Osteocyte (in vitro differentiated cells): Measurements from ENCODE around the gene KHDC4. TPM values are rescaled to one million over a fixed set of nuclear protein-coding genes. Genes with fewer than 3 reads are reported as not detected.

Experiments used
- DNase-seq: peaks from one replicate; pipeline ENCODE4 v3.0.0; 2021; ENCODE audit warnings: mixed read lengths; ENCODE audit not compliant: unreplicated experiment; ENCODE audit errors: extremely low spot score
- H3K27ac Mint-ChIP-seq: one replicate; pipeline ENCODE4 v1.8.0; 2021; ENCODE audit warnings: mild to moderate bottlenecking, mixed read lengths; ENCODE audit not compliant: unreplicated experiment
- H3K27me3 Mint-ChIP-seq: one replicate; pipeline ENCODE4 v1.8.0; 2021; ENCODE audit warnings: mixed read lengths; ENCODE audit not compliant: unreplicated experiment
- H3K36me3 Mint-ChIP-seq: one replicate; pipeline ENCODE4 v1.8.0; 2021; ENCODE audit warnings: mixed read lengths; ENCODE audit not compliant: unreplicated experiment
- H3K4me1 Mint-ChIP-seq: one replicate; pipeline ENCODE4 v1.8.0; 2021; ENCODE audit warnings: mixed read lengths; ENCODE audit not compliant: unreplicated experiment
- H3K4me3 Mint-ChIP-seq: one replicate; pipeline ENCODE4 v1.8.0; 2021; ENCODE audit warnings: mild to moderate bottlenecking, moderate library complexity, mixed read lengths; ENCODE audit not compliant: unreplicated experiment
- H3K9me3 Mint-ChIP-seq: one replicate; pipeline ENCODE4 v1.8.0; 2021; ENCODE audit warnings: mixed read lengths; ENCODE audit not compliant: unreplicated experiment
- CTCF ChIP-seq: fragments of 200-600 bp; sonication (generic); IDR thresholded peaks from 2 replicates; pipeline ENCODE4 v1.5.0; 2021; ENCODE audit warnings: antibody characterized with exemption, mild to moderate bottlenecking, moderate library complexity
- long read RNA-seq: library from polyadenylated mRNA; unstranded; transcript quantifications from one replicate; pipeline ENCODE4 v2.0.0, GENCODE V29; 2021
- total RNA-seq: library from RNA; stranded (reverse); gene quantifications from 2 replicates; pipeline ENCODE4 v1.2.1, GENCODE V29; 2021

KHDC4 gene
- 48.8 and 53.7 TPM in 2 replicates for total RNA-seq
- long read RNA-seq, transcript KHDC4-203 (14 exons, 2,947 nt) = major isoform, 12 of 30 reads
- long read RNA-seq, partial matches to known transcripts = 5 of 30 reads
- long read RNA-seq, other reads (novel, unspliced or antisense) = 11 of 30 reads

- no peak within 1 kb of the TSS for H3K27ac Mint-ChIP-seq
- DNase-seq = peak; percentile 96
- no peaks in the 10 kb centered on the region for H3K27me3 Mint-ChIP-seq
- TF ChIP-seq CTCF = peak; percentile 22
- H3K9me3 Mint-ChIP-seq = no peaks in the 10 kb centered on the region
- peaks cover 38% of the 10 kb centered on the region for H3K4me1 Mint-ChIP-seq
- no peak within 1 kb of the TSS for H3K4me3 Mint-ChIP-seq
- peaks cover 14% of the 10 kb centered on the region for H3K36me3 Mint-ChIP-seq
These were observed at the start of gene KHDC4 for GRCh38 chr1:155934097-155934935. KHDC4 (minus strand) TSS chr1:155934413; CDS start chr1:155934373, 40 bp downstream.

- H3K4me1 Mint-ChIP-seq = peaks cover 58% of the 10 kb centered on the region
- no peaks in the 10 kb centered on the region for H3K9me3 Mint-ChIP-seq
- TF ChIP-seq CTCF = peak; percentile 15
- peak overlapping the region; percentile 98 for H3K27ac Mint-ChIP-seq
- H3K27me3 Mint-ChIP-seq = no peaks in the 10 kb centered on the region
- peak overlapping the region; percentile 88 for H3K4me3 Mint-ChIP-seq
- DNase-seq = peak; percentile 97
- peaks cover 7% of the 10 kb centered on the region for H3K36me3 Mint-ChIP-seq
These were observed 49.2 kb upstream of the KHDC4 start for GRCh38 chr1:155983191-155984024.

- TF ChIP-seq CTCF = no peak
- Mint-ChIP-seq H3K36me3 (peaks cover 9% of the 10 kb centered on the region), H3K27me3 (no peaks in the 10 kb centered on the region), H3K4me1 (peaks cover 62% of the 10 kb centered on the region), H3K4me3 (peak overlapping the region; percentile 88), H3K9me3 (no peaks in the 10 kb centered on the region), H3K27ac (peak overlapping the region; percentile 98)
- DNase-seq = no peak
These were observed 47.9 kb upstream of the KHDC4 start for GRCh38 chr1:155982106-155982505.

- no peak for TF ChIP-seq CTCF
- no peaks in the 10 kb centered on the region for H3K27me3 Mint-ChIP-seq
- peak overlapping the region; percentile 88 for H3K4me3 Mint-ChIP-seq
- H3K27ac Mint-ChIP-seq = peak overlapping the region; percentile 98
- no peaks in the 10 kb centered on the region for H3K9me3 Mint-ChIP-seq
- no peak for DNase-seq
- H3K36me3 Mint-ChIP-seq = peaks cover 9% of the 10 kb centered on the region
- H3K4me1 Mint-ChIP-seq = peaks cover 68% of the 10 kb centered on the region
These were observed 47.3 kb upstream of the KHDC4 start for GRCh38 chr1:155981266-155982088.
